Activated CD4-positive, alpha-beta T cell treated with anti-CD3 and anti-CD28 coated beads, Interleukin-2, amount 10 ng/mL, durations not matched to agents 24 days and 14 days (primary cell): ENCODE data around the gene LRRC74B. TPM values are rescaled to one million over a fixed set of nuclear protein-coding genes. Genes with fewer than 3 reads are reported as not detected.
"Not testable (repeated sequence)": the region's sequence is repeated elsewhere in the genome, so short reads cannot be mapped to it uniquely, and the experiment has no call there.

Source experiments
- DNase-seq: peaks from one replicate; pipeline ENCODE4 v3.0.0; 2022
- H3K27ac Mint-ChIP-seq: one replicate; pipeline ENCODE4 v1.8.0; 2022; ENCODE audit warnings: mild to moderate bottlenecking, mixed read lengths
- H3K27me3 Mint-ChIP-seq: one replicate; pipeline ENCODE4 v1.8.0; 2022; ENCODE audit warnings: mixed read lengths
- H3K36me3 Mint-ChIP-seq: one replicate; pipeline ENCODE4 v1.8.0; 2022; ENCODE audit warnings: low read depth, mild to moderate bottlenecking, mixed read lengths
- H3K4me1 Mint-ChIP-seq: one replicate; pipeline ENCODE4 v1.8.0; 2021; ENCODE audit warnings: mixed read lengths
- H3K4me3 Mint-ChIP-seq: one replicate; pipeline ENCODE4 v1.8.0; 2022; ENCODE audit warnings: mild to moderate bottlenecking, moderate library complexity, mixed read lengths
- H3K9me3 Mint-ChIP-seq: one replicate; pipeline ENCODE4 v1.8.0; 2021; ENCODE audit warnings: mixed read lengths
- intact Hi-C: fragments of 100-400 bp; cut with micrococcal nuclease; formaldehyde crosslinking; loops from one replicate; pipeline ENCODE4 v1.15.1; 2023
- total RNA-seq: library from RNA; stranded (reverse); gene quantifications from 2 replicates; pipeline ENCODE4 v1.2.3, GENCODE V29; 2022

The LRRC74B gene
- total RNA-seq, 1 donor from 2014 or later, result not detected

DNA sequence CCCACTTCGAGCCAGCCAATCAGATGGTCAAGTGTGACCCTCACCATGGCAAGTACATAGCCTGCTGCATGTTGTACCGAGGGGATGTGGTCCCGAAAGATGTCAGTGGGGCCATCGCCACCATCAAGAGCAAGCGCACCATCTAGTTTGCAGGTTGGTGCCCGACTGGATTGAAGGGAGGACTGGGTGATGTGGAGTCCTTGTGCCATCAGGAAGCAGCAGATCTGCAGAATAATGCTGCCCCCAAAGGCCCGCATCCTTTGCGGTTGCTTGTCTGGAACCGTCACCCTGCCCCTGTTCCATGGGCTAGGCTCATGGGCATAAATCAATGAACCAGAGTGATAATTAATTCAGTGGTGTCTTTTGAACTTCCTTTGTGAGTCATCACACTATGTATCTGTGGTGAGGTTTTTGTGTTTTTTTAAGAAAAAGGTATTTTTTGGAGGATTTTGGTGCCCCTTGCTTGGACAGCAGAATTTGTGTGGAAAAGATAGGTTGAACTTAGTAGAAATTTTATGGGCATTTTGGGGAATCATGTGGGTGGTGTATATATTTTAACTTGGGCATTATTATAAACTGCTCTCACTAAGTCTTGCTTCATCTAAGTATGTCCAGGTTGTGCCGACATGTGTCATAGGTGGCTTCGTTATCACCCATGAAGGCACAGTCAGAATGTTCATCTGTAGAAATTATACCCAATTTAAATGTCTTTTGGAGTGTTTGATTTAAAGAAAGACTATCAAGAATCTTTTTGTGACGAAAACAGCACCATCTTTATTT lies 22.3 kb downstream of the LRRC74B start:
- intact Hi-C loops, result no loop called here
- Mint-ChIP-seq H3K36me3 (no peaks in the 10 kb centered on the region), H3K4me1 (no peaks in the 10 kb centered on the region), H3K9me3 (no peaks in the 10 kb centered on the region), H3K4me3 (no peak overlapping the region), H3K27me3 (peaks cover 4% of the 10 kb centered on the region), H3K27ac (no peak overlapping the region)
- no peak for DNase-seq

DNA sequence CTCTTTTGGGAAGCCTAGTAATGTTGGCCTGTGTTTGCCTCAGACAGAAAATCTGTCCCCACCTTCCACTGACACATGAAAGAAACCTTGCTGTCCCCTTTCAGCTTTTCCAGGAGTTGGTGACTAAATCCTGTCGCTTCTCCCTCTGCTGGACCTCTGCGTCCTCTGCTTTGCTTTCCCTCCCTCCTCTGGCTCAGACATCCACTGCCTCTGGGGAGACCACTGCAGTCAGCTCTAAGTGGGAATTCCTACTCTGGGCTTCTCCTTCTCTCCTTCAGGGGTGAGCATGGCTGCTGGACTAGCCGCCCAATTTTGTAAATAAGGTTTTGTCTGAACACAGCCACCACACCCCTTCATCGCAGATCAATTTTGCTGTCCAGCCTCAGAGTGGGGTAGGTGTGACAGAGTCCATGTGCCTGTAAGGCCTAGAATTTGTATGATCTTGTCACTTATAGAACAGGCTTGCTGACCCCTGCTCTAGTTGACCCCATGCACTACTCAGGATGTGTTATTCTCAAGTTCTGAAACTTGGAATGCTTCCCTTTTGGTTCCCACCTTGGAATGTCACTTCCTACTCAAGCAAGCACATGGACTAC lies 23.0 kb downstream of the LRRC74B start:
- H3K27me3 Mint-ChIP-seq, result peaks cover 4% of the 10 kb centered on the region
- H3K9me3 Mint-ChIP-seq, result no peaks in the 10 kb centered on the region
- H3K27ac Mint-ChIP-seq, result no peak overlapping the region
- no peak overlapping the region for H3K4me3 Mint-ChIP-seq
- no peaks in the 10 kb centered on the region for H3K36me3 Mint-ChIP-seq
- no peaks in the 10 kb centered on the region for H3K4me1 Mint-ChIP-seq
- DNase-seq, result no peak
- intact Hi-C loops, result no loop called here

- no peak overlapping the region for H3K27ac Mint-ChIP-seq
- H3K36me3 Mint-ChIP-seq, result no peaks in the 10 kb centered on the region
- no peak for DNase-seq
- no peak overlapping the region for H3K4me3 Mint-ChIP-seq
- H3K27me3 Mint-ChIP-seq, result peaks cover 4% of the 10 kb centered on the region
- H3K4me1 Mint-ChIP-seq, result no peaks in the 10 kb centered on the region
- intact Hi-C loops, result no loop called here
- no peaks in the 10 kb centered on the region for H3K9me3 Mint-ChIP-seq
Measured at GRCh38 chr22:21069375-21069774, 23.6 kb downstream of the LRRC74B start.

DNA sequence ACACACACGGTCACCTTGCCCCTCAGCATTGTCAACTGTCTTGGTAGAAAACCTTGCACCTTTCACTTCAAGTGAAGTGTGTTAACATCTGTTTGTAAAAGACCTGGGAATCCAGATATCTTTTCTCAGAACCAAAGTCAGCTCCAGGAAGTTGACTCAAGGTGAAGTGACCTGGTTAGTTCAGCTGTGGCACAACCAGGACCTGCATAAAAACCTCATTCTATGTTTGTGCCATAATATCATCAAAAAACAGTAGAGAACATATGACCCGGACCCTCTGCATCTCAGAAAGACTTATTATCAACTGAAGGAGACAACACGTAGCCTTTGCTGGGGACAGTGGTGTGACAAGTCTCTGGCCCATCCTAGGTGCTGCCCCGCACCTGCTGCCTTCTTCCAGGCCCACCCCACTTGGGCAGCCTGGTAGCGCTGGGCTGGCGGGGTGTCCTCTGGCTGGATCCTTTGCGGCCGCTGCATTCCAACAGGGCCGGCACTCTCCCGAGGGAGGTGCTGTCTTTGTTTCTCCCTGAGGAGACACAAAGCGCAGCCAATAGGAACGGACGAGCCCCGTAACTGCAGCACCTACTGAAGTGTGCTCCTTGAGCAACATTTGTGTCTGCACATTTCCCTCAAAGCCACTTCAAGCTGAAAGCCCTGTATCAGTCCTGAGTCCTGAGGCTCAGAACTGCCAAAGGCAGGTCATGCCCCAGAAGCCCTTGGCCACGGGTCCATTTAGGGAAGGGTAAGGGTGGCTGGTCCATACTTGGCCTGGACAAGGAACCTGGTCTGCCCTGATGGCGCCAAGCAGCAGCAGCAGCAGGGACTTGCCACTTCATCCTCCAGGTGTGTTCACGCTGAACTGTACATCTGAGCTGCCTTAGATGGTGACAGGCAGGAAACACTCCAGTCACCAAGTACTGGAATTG lies 25.2 kb downstream of the LRRC74B start:
- Mint-ChIP-seq H3K4me1 (no peaks in the 10 kb centered on the region), H3K36me3 (no peaks in the 10 kb centered on the region), H3K9me3 (no peaks in the 10 kb centered on the region), H3K4me3 (no peak overlapping the region), H3K27me3 (no peaks in the 10 kb centered on the region), H3K27ac (no peak overlapping the region)
- no peak for DNase-seq
- intact Hi-C loops, result no loop called here

DNA sequence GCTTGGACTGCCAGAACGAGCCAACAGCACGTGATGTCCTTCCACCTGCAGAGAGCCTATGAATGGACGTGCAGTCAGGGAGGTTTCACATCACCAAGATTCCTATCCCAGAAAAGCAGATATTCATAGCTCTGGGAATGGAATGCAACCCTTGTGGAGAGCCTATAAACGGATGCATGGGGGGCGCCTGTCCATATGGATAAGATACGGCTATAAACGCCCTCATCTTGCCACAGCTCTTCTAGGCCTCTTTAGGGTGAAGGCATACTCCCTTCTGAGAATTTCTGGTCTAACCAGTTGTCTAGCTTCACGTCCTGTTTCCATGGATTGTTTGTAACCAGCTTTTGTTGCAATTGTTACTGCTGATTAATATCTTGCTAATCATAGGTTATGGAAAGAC lies 26.1 kb downstream of the LRRC74B start:
- H3K4me3 Mint-ChIP-seq, DNase-seq, H3K36me3 Mint-ChIP-seq, H3K27me3 Mint-ChIP-seq, H3K4me1 Mint-ChIP-seq, H3K27ac Mint-ChIP-seq, intact Hi-C loops, H3K9me3 Mint-ChIP-seq: not testable (repeated sequence)

GRCh38 chr22:21073023-21073422 lies 27.3 kb downstream of the LRRC74B start:
- Mint-ChIP-seq H3K27me3 (no peaks in the 10 kb centered on the region), H3K9me3 (no peaks in the 10 kb centered on the region), H3K4me1 (no peaks in the 10 kb centered on the region), H3K36me3 (no peaks in the 10 kb centered on the region), H3K4me3 (no peak overlapping the region), H3K27ac (no peak overlapping the region)
- no peak for DNase-seq
- intact Hi-C loops, result no loop called here

- Mint-ChIP-seq H3K36me3 (no peaks in the 10 kb centered on the region), H3K4me1 (no peaks in the 10 kb centered on the region), H3K27ac (no peak overlapping the region), H3K9me3 (no peaks in the 10 kb centered on the region), H3K4me3 (no peak overlapping the region), H3K27me3 (no peaks in the 10 kb centered on the region)
- DNase-seq, result no peak
- intact Hi-C loops, result no loop called here
Measured at GRCh38 chr22:21073482-21073881, 27.7 kb downstream of the LRRC74B start.

DNA sequence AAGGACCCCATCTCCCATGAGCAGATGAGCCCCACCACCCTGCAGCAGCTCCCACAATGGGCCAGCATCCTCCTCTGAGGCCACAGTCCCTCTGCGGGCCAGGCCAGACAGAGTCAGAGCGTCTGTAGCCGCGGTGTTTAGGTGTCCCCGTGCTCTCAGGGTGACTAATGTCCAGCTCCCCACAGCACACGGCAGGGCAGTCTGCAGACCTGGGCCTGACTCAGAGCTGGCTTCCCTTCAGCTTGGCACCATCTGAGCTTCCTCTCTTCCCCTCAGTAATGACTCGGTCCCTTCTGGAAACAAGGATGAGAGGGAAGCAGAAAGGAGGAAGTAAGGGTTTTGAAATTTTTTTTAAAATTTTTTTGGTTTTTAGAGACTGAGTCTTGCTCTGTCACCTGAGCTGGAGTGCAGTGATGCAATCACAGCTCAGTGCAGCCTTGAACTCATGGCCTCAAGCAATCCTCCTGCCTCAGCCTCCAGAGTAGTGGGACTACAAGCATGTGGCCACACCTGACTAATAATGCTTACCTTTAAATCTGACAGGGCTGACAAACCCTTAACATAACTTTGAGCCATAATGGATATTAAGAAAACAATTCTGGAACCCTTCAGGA lies 28.5 kb downstream of the LRRC74B start:
- H3K4me3 Mint-ChIP-seq, result no peak overlapping the region
- no peaks in the 10 kb centered on the region for H3K4me1 Mint-ChIP-seq
- DNase-seq, result no peak
- H3K36me3 Mint-ChIP-seq, result no peaks in the 10 kb centered on the region
- H3K27ac Mint-ChIP-seq, result no peak overlapping the region
- H3K27me3 Mint-ChIP-seq, result no peaks in the 10 kb centered on the region
- H3K9me3 Mint-ChIP-seq, result no peaks in the 10 kb centered on the region
- intact Hi-C loops, result no loop called here

DNA sequence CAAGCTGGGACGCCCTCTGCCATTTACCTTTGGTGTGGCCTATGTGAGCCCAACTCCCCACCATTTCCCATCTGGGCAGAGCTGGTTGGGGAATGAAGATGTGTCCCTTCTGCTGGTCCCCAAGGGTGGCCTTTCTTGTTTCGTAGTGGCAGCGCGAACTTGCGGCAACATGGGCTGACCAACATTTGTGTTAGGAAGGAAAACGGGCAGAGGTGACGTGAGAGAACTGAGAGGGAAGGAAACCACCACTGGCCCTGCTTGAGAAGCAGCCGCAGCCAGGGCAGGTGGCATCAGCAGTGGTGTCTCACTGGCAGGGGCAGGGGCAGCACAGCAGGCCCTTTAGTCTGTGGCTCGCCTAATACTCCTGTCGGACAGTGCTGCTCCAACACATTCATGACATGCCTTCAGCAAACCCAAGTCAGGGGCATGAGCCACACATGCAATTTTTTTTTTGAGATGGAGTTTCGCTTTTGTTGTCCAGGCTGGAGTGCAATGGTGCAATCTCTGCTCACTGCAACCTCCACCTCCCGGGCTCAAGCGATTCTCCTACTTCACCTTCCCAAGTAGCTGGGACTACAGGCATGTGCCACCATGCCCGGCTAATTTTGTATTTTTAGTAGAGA lies 29.9 kb downstream of the LRRC74B start:
- no peak overlapping the region for H3K27ac Mint-ChIP-seq
- no peaks in the 10 kb centered on the region for H3K36me3 Mint-ChIP-seq
- H3K4me1 Mint-ChIP-seq, result no peaks in the 10 kb centered on the region
- no peak overlapping the region for H3K4me3 Mint-ChIP-seq
- intact Hi-C loops, result no loop called here
- no peak for DNase-seq
- no peaks in the 10 kb centered on the region for H3K9me3 Mint-ChIP-seq
- H3K27me3 Mint-ChIP-seq, result no peaks in the 10 kb centered on the region

DNA sequence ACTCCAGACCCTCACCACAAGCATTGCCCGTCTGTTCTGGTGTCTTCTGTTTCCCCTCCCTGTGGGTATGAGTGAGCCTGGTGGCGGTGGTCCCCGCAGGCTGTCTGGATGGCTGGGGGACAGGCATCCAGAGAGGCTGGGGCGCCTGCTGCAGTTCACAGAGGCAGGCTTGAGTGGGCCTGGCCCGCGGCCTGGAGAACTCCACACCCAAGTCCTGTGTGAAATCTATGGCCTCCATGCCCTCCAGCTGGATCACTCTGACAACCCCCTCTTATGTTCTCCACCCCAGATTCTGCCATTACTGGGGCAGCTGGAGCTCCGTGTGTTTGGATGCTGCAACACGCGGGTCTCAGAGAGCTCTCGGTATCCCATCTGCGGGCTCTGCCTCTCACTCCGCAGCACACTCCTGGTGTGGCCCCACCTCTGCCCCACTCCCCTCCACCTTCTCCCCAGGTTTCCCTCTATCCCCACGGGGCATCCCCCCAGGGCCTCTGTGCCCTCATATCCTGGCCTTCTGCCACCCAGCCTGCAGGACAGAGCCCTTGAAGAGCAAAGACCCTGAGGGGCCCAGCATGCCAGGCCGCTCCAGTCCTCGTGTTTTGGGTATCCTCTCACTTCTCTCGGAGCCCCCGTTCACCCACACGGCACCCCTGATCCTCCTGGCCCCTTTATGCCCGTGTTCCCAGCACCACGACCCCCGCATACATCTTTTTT lies 31.3 kb downstream of the LRRC74B start:
- Mint-ChIP-seq H3K4me1 (no peaks in the 10 kb centered on the region), H3K4me3 (no peak overlapping the region), H3K27me3 (no peaks in the 10 kb centered on the region), H3K9me3 (no peaks in the 10 kb centered on the region), H3K36me3 (no peaks in the 10 kb centered on the region), H3K27ac (no peak overlapping the region)
- intact Hi-C loops, result no loop called here
- DNase-seq, result no peak

DNA sequence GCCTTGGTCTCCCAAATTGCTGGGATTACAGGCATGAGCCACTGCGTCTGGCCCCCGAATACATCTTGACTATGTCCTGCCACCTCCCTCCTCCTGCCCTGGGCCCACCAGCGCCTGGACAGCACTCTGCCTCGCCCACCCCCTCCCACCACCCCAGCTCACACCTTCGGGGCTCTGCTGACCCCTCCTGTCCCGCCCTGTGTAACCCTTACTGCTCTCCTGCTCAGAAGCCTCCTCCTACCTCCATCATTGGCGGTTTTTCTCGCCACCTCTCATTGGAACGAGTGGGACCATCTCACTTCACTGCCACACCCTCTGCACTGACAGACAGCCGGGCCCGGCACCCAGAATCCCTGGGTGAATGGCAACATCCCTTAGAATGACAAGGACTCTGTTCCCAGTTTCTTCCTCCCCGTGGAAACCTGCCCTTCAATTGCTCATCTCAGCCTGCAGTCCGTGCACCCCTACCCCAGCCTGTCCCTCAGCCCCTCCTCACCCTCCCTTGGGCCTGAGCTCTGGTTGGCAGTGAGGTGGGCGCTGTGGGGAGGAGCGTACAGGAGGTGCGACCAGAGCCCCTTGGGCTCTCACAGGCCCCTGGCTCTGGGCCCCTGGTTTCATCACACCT lies 32.2 kb downstream of the LRRC74B start:
- Mint-ChIP-seq H3K4me1 (no peaks in the 10 kb centered on the region), H3K9me3 (no peaks in the 10 kb centered on the region), H3K36me3 (no peaks in the 10 kb centered on the region), H3K4me3 (no peak overlapping the region), H3K27ac (no peak overlapping the region), H3K27me3 (no peaks in the 10 kb centered on the region)
- DNase-seq, result no peak
- intact Hi-C loops, result no loop called here

DNA sequence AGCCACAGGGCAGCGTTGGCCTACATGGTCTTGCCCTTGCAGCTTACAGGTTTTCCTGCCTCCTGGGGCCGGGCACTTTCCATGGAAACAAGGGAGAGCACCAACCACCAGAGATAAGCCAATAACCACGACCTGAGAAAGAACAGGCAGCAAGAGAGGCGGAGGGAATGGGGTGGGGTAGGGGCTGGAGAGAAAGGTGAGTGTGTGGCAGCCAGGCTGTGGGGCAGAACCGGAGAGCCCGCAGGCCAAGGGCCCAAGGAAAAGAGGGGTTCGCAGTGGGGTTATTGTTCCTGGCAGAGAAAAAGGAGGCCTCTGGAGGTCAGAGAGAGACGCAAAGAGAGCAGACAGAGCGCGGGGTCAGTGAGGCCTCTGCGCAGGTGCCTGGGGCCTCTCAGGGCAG lies 33.2 kb downstream of the LRRC74B start:
- Mint-ChIP-seq H3K27me3 (no peaks in the 10 kb centered on the region), H3K36me3 (no peaks in the 10 kb centered on the region), H3K4me1 (no peaks in the 10 kb centered on the region), H3K9me3 (no peaks in the 10 kb centered on the region), H3K4me3 (no peak overlapping the region), H3K27ac (no peak overlapping the region)
- intact Hi-C loops, result no loop called here
- DNase-seq, result no peak

- Mint-ChIP-seq H3K4me3 (no peak overlapping the region), H3K4me1 (no peaks in the 10 kb centered on the region)
Measured at GRCh38 chr22:21079493-21079892, 33.7 kb downstream of the LRRC74B start.

More at GRCh38 chr22:21079493-21079892, 33.7 kb downstream of the LRRC74B start:
- intact Hi-C loops, result no loop called here
- H3K27ac Mint-ChIP-seq, result no peak overlapping the region
- DNase-seq, result no peak
- no peaks in the 10 kb centered on the region for H3K9me3 Mint-ChIP-seq
- H3K36me3 Mint-ChIP-seq, result no peaks in the 10 kb centered on the region
- H3K27me3 Mint-ChIP-seq, result no peaks in the 10 kb centered on the region
